Right lobe of liver (tissue), 6 donors: ENCODE results near the gene SPPL3. TPM values are rescaled to one million over a fixed set of nuclear protein-coding genes. Genes with fewer than 3 reads are reported as not detected.

ENCODE experiments used
- ATAC-seq, 4 donors: fragments of 200-7000 bp; cut with Tn5 transposase; one replicate each; pipeline ENCODE4 v1.9.1; 2020; ENCODE audit warnings: mild to moderate bottlenecking in 4 of 4, moderate library complexity in 4 of 4
- DNase-seq, 3 donors: peaks; one replicate each; pipeline ENCODE4 v3.0.0-alpha.2; 2020
- H3K27ac ChIP-seq, 3 donors: fragments of 200-600 bp; one replicate each; pipeline ENCODE4 v1.8.0; 2022
- H3K27me3 ChIP-seq, 2 donors: fragments of 200-600 bp; one replicate each; pipeline ENCODE4 v1.8.0; 2022
- H3K36me3 ChIP-seq, 4 donors: fragments of 200-600 bp; sonication (generic) in 1 of 4; one replicate each; pipeline versions ENCODE4 v1.5.1 to v1.8.0; 2017 to 2022; ENCODE audit warnings: control low read depth in 1 of 4
- H3K4me1 ChIP-seq, 4 donors: fragments of 200-600 bp; sonication (generic) in 1 of 4; one replicate each; pipeline versions ENCODE4 v1.5.1 to v1.8.0; 2017 to 2022; ENCODE audit warnings: control low read depth in 1 of 4
- H3K4me3 ChIP-seq, 3 donors: fragments of 200-600 bp; one replicate each; pipeline ENCODE4 v1.8.0; 2022
- H3K9me3 ChIP-seq, 4 donors: fragments of 200-600 bp; sonication (generic) in 1 of 4; one replicate each; pipeline versions ENCODE4 v1.5.1 to v1.8.0; 2017 to 2022; ENCODE audit warnings: control low read depth in 1 of 4
- CTCF ChIP-seq, 4 donors: fragments of 200-600 bp in 3 of 4; fragments of 450-650 bp in 1 of 4; IDR thresholded peaks; one replicate each; pipeline versions ENCODE4 v1.5.1 to v1.8.0; 2016 to 2022; ENCODE audit warnings: antibody characterized with exemption in 4 of 4, mild to moderate bottlenecking in 2 of 4
- POLR2A ChIP-seq: fragments of 450-650 bp; IDR thresholded peaks from one replicate; pipeline ENCODE4 v1.6.1; 2017; ENCODE audit warnings: antibody characterized with exemption, mild to moderate bottlenecking
- WGBS: methylation state at CpG from one replicate; pipeline ENCODE4 v1.1.6; 2018; ENCODE audit warnings: low coverage, low lambda C conversion rate; ENCODE audit not compliant: insufficient coverage; ENCODE audit errors: missing lambda C conversion rate; 5-methylcytosine and 5-hydroxymethylcytosine counted together
- intact Hi-C, 2 donors: fragments of 100-400 bp; cut with DNase I; formaldehyde crosslinking; loops; one replicate each; pipeline versions ENCODE4 v1.11.2 to v1.14.1; 2022
- total RNA-seq, 6 experiments: library from RNA; depleted of rRNA in 2 of 6; stranded (reverse); fragments of >200 nt in 2 of 6; fragmentation: NEBNext Ultra II Directional in 3 of 6; extraction: Animal tissue kit (Norgen Biotek cat#: 25700) in 3 of 6; gene quantifications; one replicate each; pipeline versions ENCODE4 v1.1.0 to v1.2.4, GENCODE V29; 2016 to 2023
- donor health status: DM: no; HTN: yes; CAD: no.
- donor health status: DM: no; HTN: no; CAD: no.
- donor health status: DM: no; HTN: no; CAD: no.
- donor health status: DM: no; HTN: yes; CAD: no.
- donor health status: DM: no; HTN: yes; CAD: no.

Gene SPPL3
- total RNA-seq, 6 experiments from 2014 or later, result 10.7 to 26.6 (median 16.9) TPM

- DNase-seq, result no peak
- intact Hi-C loops, result no loop called here
- 100% methylated on average over 7 of the region's 25 CpGs for WGBS
Observed at GRCh38 chr12:120737557-120738251, 166.5 kb downstream of the SPPL3 start.

GRCh38 chr12:120736404-120737331 is 167.5 kb downstream of the SPPL3 start:
- intact Hi-C loops, result no loop called here

More at GRCh38 chr12:120737557-120738251, 166.5 kb downstream of the SPPL3 start:
- Histone ChIP-seq H3K27ac (no peak overlapping the region), H3K4me3 (no peak overlapping the region), H3K4me1 (peaks cover 0 to 34% (median 13%) of the 10 kb centered on the region in 4 donors), H3K36me3 (peaks cover 0 to 7% (median 0%) of the 10 kb centered on the region in 4 donors), H3K9me3 (no peaks in the 10 kb centered on the region), H3K27me3 (no peaks in the 10 kb centered on the region)
- TF ChIP-seq CTCF (IDR thresholded peaks at IDR 0.05) (no peak), POLR2A (no peak)
- no peak for ATAC-seq

GRCh38 chr12:120735181-120735580 is 169.0 kb downstream of the SPPL3 start:
- WGBS, result 94% methylated on average over 2 of the region's 3 CpGs
- ATAC-seq (no peak), DNase-seq (no peak)
- Histone ChIP-seq H3K9me3 (no peaks in the 10 kb centered on the region), H3K4me3 (no peak overlapping the region), H3K27me3 (no peaks in the 10 kb centered on the region), H3K27ac (no peak overlapping the region), H3K4me1 (peaks cover 0 to 11% (median 4%) of the 10 kb centered on the region in 4 donors), H3K36me3 (peaks cover 0 to 11% (median 0%) of the 10 kb centered on the region in 4 donors)
- TF ChIP-seq CTCF (IDR thresholded peaks at IDR 0.05) (no peak), POLR2A (no peak)
- intact Hi-C loops, result no loop called here

More at GRCh38 chr12:120736404-120737331, 167.5 kb downstream of the SPPL3 start:
- no peak for DNase-seq
- no peak overlapping the region for H3K27ac ChIP-seq
- no peak overlapping the region for H3K4me3 ChIP-seq
- TF ChIP-seq CTCF (IDR thresholded peaks at IDR 0.05) (no peak), POLR2A (no peak)
- ATAC-seq, result no peak
- H3K27me3 ChIP-seq, result no peaks in the 10 kb centered on the region
- H3K9me3 ChIP-seq, result no peaks in the 10 kb centered on the region
- peaks cover 0 to 24% (median 8%) of the 10 kb centered on the region in 4 donors for H3K4me1 ChIP-seq
- peaks cover 0 to 7% (median 0%) of the 10 kb centered on the region in 4 donors for H3K36me3 ChIP-seq
- 93% methylated on average over 6 of the region's 38 CpGs for WGBS

- Histone ChIP-seq H3K36me3 (peaks cover 0 to 18% (median 0%) of the 10 kb centered on the region in 4 donors), H3K4me3 (no peak overlapping the region), H3K9me3 (no peaks in the 10 kb centered on the region), H3K27me3 (no peaks in the 10 kb centered on the region), H3K4me1 (peaks cover 0 to 6% (median 0%) of the 10 kb centered on the region in 4 donors), H3K27ac (no peak overlapping the region)
- intact Hi-C loops, result no loop called here
- no peak for ATAC-seq
- WGBS, result 100% methylated on average over 3 of the region's 10 CpGs
- TF ChIP-seq CTCF (IDR thresholded peaks at IDR 0.05), result no peak
- no peak for DNase-seq
Observed at GRCh38 chr12:120734210-120734609, 169.9 kb downstream of the SPPL3 start.
